ENCODE data around the gene ADAP1.

GRCh38 chr7:862157-862556, 92.3 kb downstream of the ADAP1 start:
- TF ChIP-seq POLR2A (IDR thresholded peaks at IDR 0.05) (no peak), CTCF (IDR thresholded peaks at IDR 0.05) (no peak)

Measured in adrenal gland (tissue), 5 donors.